B cell (primary cell): ENCODE data around the gene TENT5A. TPM values are rescaled to one million over a fixed set of nuclear protein-coding genes. Genes with fewer than 3 reads are reported as not detected.

ENCODE experiments used
- ATAC-seq: fragments of 200-7000 bp; cut with Tn5 transposase; one replicate; pipeline ENCODE4 v1.10.0; 2021; ENCODE audit warnings: low read depth, mild to moderate bottlenecking, moderate number of reproducible peaks, moderate library complexity
- CTCF ChIA-PET: fragments of 350-600 bp; sonication (Branson Sonifier 250); formaldehyde crosslinking; loops from one replicate; lab custom pipeline; 2021; ENCODE audit warnings: antibody characterized with exemption, inconsistent platforms; lab: Charles Lee
- POLR2A ChIA-PET: fragments of 350-600 bp; sonication (Branson Sonifier 250); formaldehyde crosslinking; loops from one replicate; lab custom pipeline; 2021; ENCODE audit warnings: antibody characterized with exemption; lab: Charles Lee
- DNase-seq: peaks from one replicate; pipeline ENCODE4 v3.0.0; 2013
- H2AFZ ChIP-seq: 2 replicates; pipeline ENCODE4 v1.6.1; 2012; ENCODE audit warnings: mild to moderate bottlenecking, low read depth, low read length; ENCODE audit not compliant: insufficient read depth, poor library complexity, severe bottlenecking
- H3K27ac ChIP-seq, 2 donors: 1 replicate in 1 of 2; 2 replicates in 1 of 2; pipeline ENCODE4 v1.5.1; 2012 to 2013; ENCODE audit warnings: low read length in 2 of 2, mild to moderate bottlenecking in 2 of 2, moderate library complexity in 1 of 2
- H3K27me3 ChIP-seq, 4 experiments: fragments of 200-600 bp in 1 of 4; sonication (generic) in 1 of 4; replicated peaks in 1 of 4; 1 replicate in 2 of 4; 2 replicates in 2 of 4; pipeline versions ENCODE4 v1.6.1 to v1.7.0; 2013 to 2016; ENCODE audit warnings: low read length in 3 of 4, mild to moderate bottlenecking in 2 of 4, mixed read lengths in 1 of 4, moderate library complexity in 1 of 4; ENCODE audit not compliant: insufficient read depth in 4 of 4, control insufficient read depth in 3 of 4; ENCODE audit errors: control extremely low read depth in 1 of 4
- H3K36me3 ChIP-seq, 2 experiments: replicated peaks in 1 of 2; 1 replicate in 1 of 2; 2 replicates in 1 of 2; pipeline versions ENCODE4 v1.6.1 to v1.7.1; 2013; ENCODE audit warnings: low read length in 1 of 2; ENCODE audit not compliant: insufficient read depth in 2 of 2, control insufficient read depth in 1 of 2; ENCODE audit errors: control extremely low read depth in 1 of 2, extremely low read depth in 1 of 2
- H3K4me1 ChIP-seq, 2 donors: fragments of 200-600 bp in 1 of 2; sonication (generic) in 1 of 2; 1 replicate in 1 of 2; 2 replicates in 1 of 2; pipeline versions ENCODE4 v1.5.1 to v1.6.1; 2013 to 2017; ENCODE audit warnings: low read length in 2 of 2; ENCODE audit not compliant: control insufficient read depth in 2 of 2, insufficient read depth in 2 of 2
- H3K4me2 ChIP-seq: replicated peaks from 2 replicates; pipeline ENCODE3; 2012; ENCODE audit warnings: mild to moderate bottlenecking, low read depth, low read length; ENCODE audit not compliant: poor library complexity, severe bottlenecking
- H3K4me3 ChIP-seq, 5 experiments: fragments of 200-600 bp in 1 of 5; sonication (generic) in 1 of 5; 1 replicate in 3 of 5; 2 replicates in 2 of 5; pipeline versions ENCODE4 v1.5.1 to v1.7.0; 2011 to 2016; ENCODE audit warnings: low read length in 4 of 5, mild to moderate bottlenecking in 4 of 5, low read depth in 2 of 5, control low read depth in 1 of 5, moderate library complexity in 1 of 5; ENCODE audit not compliant: insufficient read depth in 1 of 5; ENCODE audit errors: control extremely low read depth in 1 of 5, extremely low read depth in 1 of 5
- H3K79me2 ChIP-seq: fragments of 200-600 bp; sonication (generic); one replicate; pipeline ENCODE4 v1.6.0; 2016; ENCODE audit warnings: low read length; ENCODE audit not compliant: control insufficient read depth, insufficient read depth
- H3K9ac ChIP-seq: fragments of 200-600 bp; sonication (generic); 2 replicates; pipeline ENCODE4 v1.6.1; 2017; ENCODE audit warnings: mild to moderate bottlenecking, low read length, moderate library complexity
- H3K9me3 ChIP-seq, 3 donors: one replicate each; pipeline versions ENCODE4 v1.6.1 to v1.7.1; 2013; ENCODE audit warnings: low read length in 2 of 3; ENCODE audit not compliant: control insufficient read depth in 2 of 3, insufficient read depth in 1 of 3; ENCODE audit errors: control extremely low read depth in 1 of 3
- H4K20me1 ChIP-seq: 2 replicates; pipeline ENCODE4 v1.6.0; 2012; ENCODE audit warnings: mild to moderate bottlenecking, low read length; ENCODE audit not compliant: insufficient read depth, control insufficient read depth, poor library complexity, severe bottlenecking
- H3K27ac Mint-ChIP-seq: one replicate; pipeline ENCODE4 v1.8.0; 2021; ENCODE audit warnings: mixed read lengths
- H3K27me3 Mint-ChIP-seq: one replicate; pipeline ENCODE4 v1.8.0; 2021; ENCODE audit warnings: mixed read lengths
- H3K4me1 Mint-ChIP-seq: one replicate; pipeline ENCODE4 v1.8.0; 2021; ENCODE audit warnings: mixed read lengths
- H3K4me3 Mint-ChIP-seq: one replicate; pipeline ENCODE4 v1.8.0; 2021; ENCODE audit warnings: mixed read lengths
- H3K9me3 Mint-ChIP-seq: one replicate; pipeline ENCODE4 v1.8.0; 2022; ENCODE audit warnings: mixed read lengths; ENCODE audit not compliant: insufficient read depth
- CTCF ChIP-seq: fragments of 200-600 bp; IDR thresholded peaks from one replicate; pipeline ENCODE4 v1.8.0; 2022; ENCODE audit warnings: antibody characterized with exemption, mild to moderate bottlenecking
- EZH2 ChIP-seq: IDR thresholded peaks from 2 replicates; pipeline ENCODE4 v1.6.1; 2012; ENCODE audit warnings: borderline replicate concordance, low read depth, mild to moderate bottlenecking, moderate library complexity, low read length; ENCODE audit not compliant: insufficient read depth, poor library complexity, severe bottlenecking
- WGBS: methylation state at CpG from one replicate; pipeline ENCODE4 v1.1.5; 2013; ENCODE audit warnings: missing lambda C conversion rate; ENCODE audit not compliant: insufficient coverage; 5-methylcytosine and 5-hydroxymethylcytosine counted together
- intact Hi-C: fragments of 100-400 bp; cut with micrococcal nuclease; formaldehyde crosslinking; loops from one replicate; pipeline ENCODE4 v1.10.0; 2022
- polyA plus RNA-seq: library from polyadenylated mRNA; depleted of rRNA; stranded (reverse); fragments of >200 nt; gene quantifications from 2 replicates; pipeline ENCODE4 v1.2.3, GENCODE V29; 2012
- total RNA-seq, 2 donors: library from RNA; stranded (reverse); fragments of 120-200 nt in 1 of 2; gene quantifications; 1 replicate in 1 of 2; 2 replicates in 1 of 2; pipeline versions ENCODE4 v1.2.3 to v1.2.4, GENCODE V29; 2013 to 2022

Gene TENT5A
- total and polyA plus RNA-seq, 2 donors (not counting 1 experiment from before 2014, with no cell fraction given), result 3.9 to 9.4 TPM

DNA sequence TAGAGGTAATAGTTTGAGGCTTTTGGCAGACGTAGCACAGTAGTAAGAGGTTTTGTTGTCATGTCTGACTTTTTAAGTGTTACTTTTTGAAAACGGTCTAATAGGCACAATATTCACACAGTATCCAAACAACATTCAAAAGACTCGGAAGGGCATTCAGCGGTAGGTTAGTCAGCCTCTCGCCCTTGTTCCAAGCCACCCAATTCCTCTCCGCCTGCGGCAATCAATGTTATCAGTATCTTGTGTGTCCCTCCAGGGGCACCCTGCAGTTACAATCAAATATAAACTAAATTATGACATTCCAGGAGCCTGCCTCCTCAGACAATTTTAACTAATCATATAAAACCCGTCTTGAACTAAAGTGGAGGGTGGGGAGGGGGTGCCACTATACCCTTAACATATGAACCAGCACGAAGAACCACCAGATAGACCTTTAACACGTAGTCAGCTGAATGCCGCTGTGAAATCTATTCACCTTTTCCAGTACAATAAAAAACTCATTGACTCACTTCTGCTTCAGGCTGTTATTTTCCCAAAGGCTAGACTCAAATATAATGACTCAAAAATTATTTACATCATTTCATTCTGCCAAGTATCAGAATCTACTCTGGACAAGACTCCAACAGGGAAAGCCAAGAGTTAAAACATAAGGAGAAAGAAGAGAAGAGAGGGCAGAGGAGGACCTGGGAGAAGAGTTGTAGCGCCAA lies 1.6 kb downstream of the TENT5A start:
- peak overlapping the region; percentile 79 to 94 (median 83) for H3K4me3 ChIP-seq
- H3K9ac ChIP-seq, result peak overlapping the region; percentile 84
- DNase-seq (peak; percentile 14), ATAC-seq (no peak)
- CTCF ChIA-PET, result no interaction called here
- intact Hi-C loops, result loop anchor here (5.0 kb wide), 3 partner anchors 56 to 1441 kb away; partner anchors contain the start of genes PGM3 and RWDD2A
- H3K27ac ChIP-seq, result peak overlapping the region in 1 of 2 donors; percentile 71
- 20% methylated on average over 8 of the region's 12 CpGs for WGBS
- POLR2A ChIA-PET, result no interaction called here
- peaks cover 50% of the 10 kb centered on the region for H4K20me1 ChIP-seq
- H3K4me3 Mint-ChIP-seq, result peak overlapping the region; percentile 93
- peaks cover 32 to 33% of the 10 kb centered on the region in 2 donors for H3K4me1 ChIP-seq
- H3K27me3 Mint-ChIP-seq, result peaks cover 4% of the 10 kb centered on the region
- peak overlapping the region; percentile 98 for H3K27ac Mint-ChIP-seq
- peaks cover 39% of the 10 kb centered on the region for H3K79me2 ChIP-seq
- H3K9me3 ChIP-seq, result peaks cover 0 to 10% (median 0%) of the 10 kb centered on the region in 3 donors
- TF ChIP-seq CTCF (no peak), EZH2 (no peak)
- no peaks in the 10 kb centered on the region for H3K9me3 Mint-ChIP-seq
- H2AFZ ChIP-seq, result no peak overlapping the region
- H3K4me1 Mint-ChIP-seq, result peaks cover 44% of the 10 kb centered on the region
- no peaks in the 10 kb centered on the region for H3K36me3 ChIP-seq
- H3K27me3 ChIP-seq, result no peaks in the 10 kb centered on the region
- H3K4me2 ChIP-seq, result peak overlapping the region; percentile 82

DNA sequence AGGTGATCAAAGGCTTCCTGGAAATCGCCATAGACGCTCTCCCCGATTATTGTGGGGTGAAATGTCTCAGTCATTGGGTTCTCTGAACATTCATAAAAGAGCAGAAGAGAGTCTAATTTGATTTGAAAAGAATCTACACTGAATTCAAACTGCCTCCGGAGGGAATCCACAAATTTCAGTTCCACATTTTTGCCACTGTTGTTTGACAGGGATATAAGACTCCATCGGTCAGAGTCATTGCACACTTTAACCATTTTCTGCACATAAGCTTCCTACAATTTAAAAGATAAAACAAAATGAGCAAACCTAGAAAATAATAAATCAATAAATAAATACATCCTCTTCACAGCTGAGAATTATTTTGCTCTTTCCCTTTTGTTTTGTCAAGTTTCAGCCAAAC lies 2.3 kb downstream of the TENT5A start:
- H3K4me3 Mint-ChIP-seq, result peak overlapping the region; percentile 93
- Histone ChIP-seq H3K4me2 (peak overlapping the region; percentile 82), H2AFZ (no peak overlapping the region), H3K27ac (no peak overlapping the region), H3K27me3 (no peaks in the 10 kb centered on the region), H3K4me1 (peaks cover 37 to 39% of the 10 kb centered on the region in 2 donors), H3K9ac (peak overlapping the region; percentile 84), H3K9me3 (peaks cover 0 to 10% (median 0%) of the 10 kb centered on the region in 3 donors), H4K20me1 (peaks cover 50% of the 10 kb centered on the region), H3K36me3 (no peaks in the 10 kb centered on the region), H3K79me2 (peaks cover 39% of the 10 kb centered on the region), H3K4me3 (peak overlapping the region in 4 of 5 experiments; percentile 79 to 94 (median 82))
- ATAC-seq, result no peak
- ChIA-PET POLR2A (no interaction called here), CTCF (no interaction called here)
- TF ChIP-seq CTCF (no peak), EZH2 (no peak)
- no peaks in the 10 kb centered on the region for H3K9me3 Mint-ChIP-seq
- peaks cover 49% of the 10 kb centered on the region for H3K4me1 Mint-ChIP-seq
- peaks cover 4% of the 10 kb centered on the region for H3K27me3 Mint-ChIP-seq
- DNase-seq, result no peak
- no CpG with 5 or more reads among the region's 5 CpGs for WGBS
- intact Hi-C loops, result loop anchor here (5.0 kb wide), 3 partner anchors 57 to 1442 kb away; partner anchors contain the start of genes PGM3 and RWDD2A
- H3K27ac Mint-ChIP-seq, result peak overlapping the region; percentile 60
